Neural cell (in vitro differentiated cells): ENCODE results near the gene UGT1A1. TPM values are rescaled to one million over a fixed set of nuclear protein-coding genes. Genes with fewer than 3 reads are reported as not detected.

ENCODE experiments used
- H2AFZ ChIP-seq: fragments of 200-600, 300-800 bp; sonication (generic), shearing (Covaris generic); 2 replicates; pipeline ENCODE4 v1.6.0; 2014; ENCODE audit warnings: low read depth, mild to moderate bottlenecking, antibody characterized with exemption, low read length, moderate library complexity
- H3F3A ChIP-seq: fragments of 200-600 bp; shearing (Covaris generic); 2 replicates; pipeline ENCODE4 v1.6.1; 2016; ENCODE audit warnings: mild to moderate bottlenecking, moderate library complexity, mixed read lengths, antibody characterized with exemption, low read length; ENCODE audit not compliant: insufficient read depth, poor library complexity, severe bottlenecking
- H3K27ac ChIP-seq: fragments of 200-600, 300-800 bp; sonication (generic), shearing (Covaris generic); 2 replicates; pipeline ENCODE4 v1.5.1; 2014; ENCODE audit warnings: mild to moderate bottlenecking, low read length, moderate library complexity
- H3K27me3 ChIP-seq: fragments of 300-800, 200-600 bp; sonication (generic), shearing (Covaris generic); 2 replicates; pipeline ENCODE4 v1.6.0; 2014; ENCODE audit warnings: mild to moderate bottlenecking, low read depth, low read length, moderate library complexity; ENCODE audit not compliant: insufficient read depth
- H3K36me3 ChIP-seq: fragments of 300-800, 200-600 bp; sonication (generic), shearing (Covaris generic); 2 replicates; pipeline ENCODE4 v1.5.1; 2014; ENCODE audit warnings: mild to moderate bottlenecking, antibody characterized with exemption, low read length, moderate library complexity; ENCODE audit not compliant: insufficient read depth
- H3K4me2 ChIP-seq: fragments of 300-800, 200-600 bp; sonication (generic), shearing (Covaris generic); 2 replicates; pipeline ENCODE4 v1.6.0; 2014; ENCODE audit warnings: mild to moderate bottlenecking, low read length
- H3K4me3 ChIP-seq: fragments of 300-800, 200-600 bp; sonication (generic), shearing (Covaris generic); 2 replicates; pipeline ENCODE4 v1.5.1; 2014; ENCODE audit warnings: mild to moderate bottlenecking, low read length, moderate library complexity
- H3K79me2 ChIP-seq: fragments of 200-600 bp; shearing (Covaris generic); replicated peaks from 2 replicates; pipeline ENCODE4 v1.6.0; 2014; ENCODE audit warnings: mild to moderate bottlenecking, low read length, moderate library complexity; ENCODE audit not compliant: insufficient read depth
- H3K9ac ChIP-seq: fragments of 300-800, 200-600 bp; sonication (generic), shearing (Covaris generic); 2 replicates; pipeline ENCODE4 v1.6.1; 2016; ENCODE audit warnings: mild to moderate bottlenecking, low read length, mixed read lengths
- H3K9me2 ChIP-seq: fragments of 200-600 bp; shearing (Covaris generic); 2 replicates; pipeline ENCODE4 v1.6.1; 2016; ENCODE audit warnings: mild to moderate bottlenecking, low read length, mixed read lengths; ENCODE audit not compliant: insufficient read depth
- H3K9me3 ChIP-seq: fragments of 200-600, 300-800 bp; sonication (generic), shearing (Covaris generic); 2 replicates; pipeline ENCODE4 v1.6.1; 2016; ENCODE audit warnings: mild to moderate bottlenecking, mixed run types, low read length, moderate library complexity, mixed read lengths
- H4K20me1 ChIP-seq: fragments of 200-600 bp; shearing (Covaris generic); 2 replicates; pipeline ENCODE4 v1.6.1; 2016; ENCODE audit warnings: mild to moderate bottlenecking, mixed run types; ENCODE audit not compliant: insufficient read depth
- CTCF ChIP-seq: fragments of 450-650 bp; IDR thresholded peaks from 2 replicates; pipeline ENCODE4 v1.5.1; 2014; ENCODE audit warnings: antibody characterized with exemption, mild to moderate bottlenecking, moderate library complexity; ENCODE audit not compliant: poor library complexity, severe bottlenecking
- EP300 ChIP-seq: fragments of 450-650 bp; conservative IDR thresholded peaks from 2 replicates; pipeline ENCODE4 v1.6.1; 2014; ENCODE audit warnings: antibody characterized with exemption, mild to moderate bottlenecking, moderate library complexity; ENCODE audit not compliant: poor library complexity, severe bottlenecking
- EZH2 ChIP-seq: fragments of 200-600, 300-800 bp; shearing (Covaris generic), sonication (generic); IDR thresholded peaks from 2 replicates; pipeline ENCODE4 v1.6.1; 2014; ENCODE audit warnings: antibody characterized with exemption, low read length, borderline replicate concordance, mild to moderate bottlenecking; ENCODE audit not compliant: insufficient read depth, poor library complexity, severe bottlenecking
- MXI1 ChIP-seq: fragments of 450-650 bp; conservative IDR thresholded peaks from 2 replicates; pipeline ENCODE4 v1.6.1; 2014; ENCODE audit warnings: antibody characterized with exemption, mild to moderate bottlenecking; ENCODE audit not compliant: poor library complexity, severe bottlenecking
- POLR2AphosphoS5 ChIP-seq: IDR thresholded peaks from 2 replicates; pipeline ENCODE4 v1.6.1; 2012
- RAD21 ChIP-seq: fragments of 450-650 bp; conservative IDR thresholded peaks from 2 replicates; pipeline ENCODE4 v1.6.1; 2014; ENCODE audit warnings: antibody characterized with exemption, mild to moderate bottlenecking, moderate library complexity
- SMC3 ChIP-seq: fragments of 450-650 bp; conservative IDR thresholded peaks from 2 replicates; pipeline ENCODE4 v1.6.1; 2014; ENCODE audit warnings: antibody characterized with exemption, mild to moderate bottlenecking, moderate library complexity; ENCODE audit not compliant: poor library complexity
- TAF1 ChIP-seq: IDR thresholded peaks from 2 replicates; pipeline ENCODE4 v1.6.1; 2012; ENCODE audit warnings: low read depth
- polyA plus RNA-seq: library from polyadenylated mRNA; depleted of rRNA; stranded (reverse); fragments of >200 nt; gene quantifications from 2 replicates; pipeline ENCODE4 v1.2.3, GENCODE V29; 2014
- TF ChIP-seq, protein P1 (sequence below): IDR thresholded peaks from 2 replicates; pipeline ENCODE4 v1.6.1; 2012; ENCODE audit warnings: borderline replicate concordance

UGT1A1 gene
- polyA plus RNA-seq, 1 donor from 2014 or later = not detected

GRCh38 chr2:233818639-233819621 is 58.9 kb downstream of the UGT1A1 start:
- no peaks in the 10 kb centered on the region for H3K9me2 ChIP-seq
- no peaks in the 10 kb centered on the region for H4K20me1 ChIP-seq
- H3K27me3 ChIP-seq = no peaks in the 10 kb centered on the region
- H3K27ac ChIP-seq = no peak overlapping the region
- H3K9me3 ChIP-seq = no peaks in the 10 kb centered on the region
- no peak overlapping the region for H3K4me2 ChIP-seq
- H3K4me3 ChIP-seq = no peak overlapping the region
- no peak overlapping the region for H2AFZ ChIP-seq
- H3F3A ChIP-seq = no peaks in the 10 kb centered on the region
- H3K36me3 ChIP-seq = no peaks in the 10 kb centered on the region
- TF ChIP-seq SMC3 (no peak), RAD21 (no peak), CTCF (no peak), EP300 (no peak), POLR2AphosphoS5 (no peak), TAF1 (no peak), MXI1 (no peak), EZH2 (no peak)
- TF ChIP-seq, protein P1, sequence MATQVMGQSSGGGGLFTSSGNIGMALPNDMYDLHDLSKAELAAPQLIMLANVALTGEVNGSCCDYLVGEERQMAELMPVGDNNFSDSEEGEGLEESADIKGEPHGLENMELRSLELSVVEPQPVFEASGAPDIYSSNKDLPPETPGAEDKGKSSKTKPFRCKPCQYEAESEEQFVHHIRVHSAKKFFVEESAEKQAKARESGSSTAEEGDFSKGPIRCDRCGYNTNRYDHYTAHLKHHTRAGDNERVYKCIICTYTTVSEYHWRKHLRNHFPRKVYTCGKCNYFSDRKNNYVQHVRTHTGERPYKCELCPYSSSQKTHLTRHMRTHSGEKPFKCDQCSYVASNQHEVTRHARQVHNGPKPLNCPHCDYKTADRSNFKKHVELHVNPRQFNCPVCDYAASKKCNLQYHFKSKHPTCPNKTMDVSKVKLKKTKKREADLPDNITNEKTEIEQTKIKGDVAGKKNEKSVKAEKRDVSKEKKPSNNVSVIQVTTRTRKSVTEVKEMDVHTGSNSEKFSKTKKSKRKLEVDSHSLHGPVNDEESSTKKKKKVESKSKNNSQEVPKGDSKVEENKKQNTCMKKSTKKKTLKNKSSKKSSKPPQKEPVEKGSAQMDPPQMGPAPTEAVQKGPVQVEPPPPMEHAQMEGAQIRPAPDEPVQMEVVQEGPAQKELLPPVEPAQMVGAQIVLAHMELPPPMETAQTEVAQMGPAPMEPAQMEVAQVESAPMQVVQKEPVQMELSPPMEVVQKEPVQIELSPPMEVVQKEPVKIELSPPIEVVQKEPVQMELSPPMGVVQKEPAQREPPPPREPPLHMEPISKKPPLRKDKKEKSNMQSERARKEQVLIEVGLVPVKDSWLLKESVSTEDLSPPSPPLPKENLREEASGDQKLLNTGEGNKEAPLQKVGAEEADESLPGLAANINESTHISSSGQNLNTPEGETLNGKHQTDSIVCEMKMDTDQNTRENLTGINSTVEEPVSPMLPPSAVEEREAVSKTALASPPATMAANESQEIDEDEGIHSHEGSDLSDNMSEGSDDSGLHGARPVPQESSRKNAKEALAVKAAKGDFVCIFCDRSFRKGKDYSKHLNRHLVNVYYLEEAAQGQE = no peak
- no peaks in the 10 kb centered on the region for H3K79me2 ChIP-seq
- H3K9ac ChIP-seq = no peak overlapping the region

- no peak overlapping the region for H2AFZ ChIP-seq
- no peaks in the 10 kb centered on the region for H4K20me1 ChIP-seq
- TF ChIP-seq, protein P1 = no peak
- TF ChIP-seq TAF1 (no peak), EP300 (no peak), SMC3 (no peak), CTCF (no peak), POLR2AphosphoS5 (no peak), MXI1 (no peak), EZH2 (no peak), RAD21 (no peak)
- no peak overlapping the region for H3K4me2 ChIP-seq
- no peaks in the 10 kb centered on the region for H3K9me2 ChIP-seq
- no peaks in the 10 kb centered on the region for H3K27me3 ChIP-seq
- H3K9ac ChIP-seq = no peak overlapping the region
- no peaks in the 10 kb centered on the region for H3K9me3 ChIP-seq
- H3K79me2 ChIP-seq = no peaks in the 10 kb centered on the region
- no peak overlapping the region for H3K27ac ChIP-seq
- H3K36me3 ChIP-seq = no peaks in the 10 kb centered on the region
- no peaks in the 10 kb centered on the region for H3F3A ChIP-seq
- no peak overlapping the region for H3K4me3 ChIP-seq
Observed at GRCh38 chr2:233819884-233820773, 60.1 kb downstream of the UGT1A1 start.
